ENCODE measurements around the gene ICA1L.
A peak's percentile ranks its signal among the peaks of the same experiment; 100 is the strongest.
"Not testable (repeated sequence)": the region's sequence is repeated elsewhere in the genome, so short reads cannot be mapped to it uniquely, and the experiment has no call there.

Gene ICA1L

GRCh38 chr2:202871300-202872141 is at the start of gene ICA1L:
Gene ICA1L (minus strand): TSS chr2:202871766. CDS start chr2:202829009, 42,757 bp downstream.
- DNase-seq (ENCODE audit: low read depth in 2 of 2) = peak in 1 of 2 experiments; percentile 15

GRCh38 chr2:202918860-202919259 is 47.3 kb upstream of the ICA1L start:
- no peak for DNase-seq (ENCODE audit: low read depth in 2 of 2)

GRCh38 chr2:202912342-202913201 is 41.0 kb upstream of the ICA1L start:
- DNase-seq (ENCODE audit: low read depth in 2 of 2) = not testable (repeated sequence)

GRCh38 chr2:202911512-202912341 is 40.2 kb upstream of the ICA1L start, which contains the start of the genes CARF and WDR12:
Gene CARF (plus strand): TSS chr2:202912275. CDS start chr2:202941903, 29,628 bp downstream.
Gene WDR12 (minus strand): TSS chr2:202911673. CDS start chr2:202911476, 197 bp downstream.
- DNase-seq (ENCODE audit: low read depth in 2 of 2) = peak; percentile 79 to 83

- no peak for DNase-seq (ENCODE audit: low read depth in 2 of 2)
Observed at GRCh38 chr2:202911203-202911511, 39.6 kb upstream of the ICA1L start.

- DNase-seq (ENCODE audit: low read depth in 2 of 2) = no peak
Observed at GRCh38 chr2:202910698-202911097, 39.1 kb upstream of the ICA1L start.

- not testable (repeated sequence) for DNase-seq (ENCODE audit: low read depth in 2 of 2)
Observed at GRCh38 chr2:202910250-202910649, 38.7 kb upstream of the ICA1L start.

GRCh38 chr2:202909394-202910192 is 38.0 kb upstream of the ICA1L start:
- no peak for DNase-seq (ENCODE audit: low read depth in 2 of 2)

- no peak for DNase-seq (ENCODE audit: low read depth in 2 of 2)
Observed at GRCh38 chr2:202908186-202908585, 36.6 kb upstream of the ICA1L start.

GRCh38 chr2:202905507-202905906 is 33.9 kb upstream of the ICA1L start:
- DNase-seq (ENCODE audit: low read depth in 2 of 2) = not testable (repeated sequence)

GRCh38 chr2:202885190-202885589 is 13.6 kb upstream of the ICA1L start:
- no peak for DNase-seq (ENCODE audit: low read depth in 2 of 2)

- no peak for DNase-seq (ENCODE audit: low read depth in 2 of 2)
Observed at GRCh38 chr2:202883987-202884675, 12.6 kb upstream of the ICA1L start.

- DNase-seq (ENCODE audit: low read depth in 2 of 2) = no peak
Observed at GRCh38 chr2:202881570-202881969, 10.0 kb upstream of the ICA1L start.

GRCh38 chr2:202877699-202878098 is 6.1 kb upstream of the ICA1L start:
- no peak for DNase-seq (ENCODE audit: low read depth in 2 of 2)

GRCh38 chr2:202870431-202871299 is 901 bp downstream of the ICA1L start:
- DNase-seq (ENCODE audit: low read depth in 2 of 2) = no peak

- DNase-seq (ENCODE audit: low read depth in 2 of 2) = no peak
Observed at GRCh38 chr2:202861987-202862386, 9.6 kb downstream of the ICA1L start.

GRCh38 chr2:202858601-202859000 is 13.0 kb downstream of the ICA1L start:
- DNase-seq (ENCODE audit: low read depth in 2 of 2) = no peak

- DNase-seq (ENCODE audit: low read depth in 2 of 2) = not testable (repeated sequence)
Observed at GRCh38 chr2:202849343-202849742, 22.2 kb downstream of the ICA1L start.

GRCh38 chr2:202848813-202849212 is 22.8 kb downstream of the ICA1L start:
- no peak for DNase-seq (ENCODE audit: low read depth in 2 of 2)

Measured in fibroblast of skin of left biceps (primary cell).